H1 (cell line): ENCODE data around the gene AMH. TPM values are rescaled to one million over a fixed set of nuclear protein-coding genes. Genes with fewer than 3 reads are reported as not detected.

ENCODE experiments used
- CTCF ChIA-PET: fragments of 300-600 bp; sonication (Branson Sonifier 250); formaldehyde crosslinking; loops from one replicate; lab custom pipeline; 2021; ENCODE audit not compliant: partially characterized antibody; lab: Charles Lee
- POLR2A ChIA-PET: fragments of 300-600 bp; sonication (Branson Sonifier 250); formaldehyde crosslinking; loops from one replicate; lab custom pipeline; 2021; ENCODE audit warnings: inconsistent platforms; ENCODE audit not compliant: partially characterized antibody; lab: Charles Lee
- DNase-seq, 2 experiments: peaks; one replicate each; pipeline versions ENCODE4 v3.0.0 to v3.0.0-alpha.2; 2010 to 2022; ENCODE audit warnings: low spot score in 2 of 2, low read depth in 1 of 2, mixed read lengths in 1 of 2
- FAIRE-seq: peaks from 2 replicates; lab custom pipeline; 2011; peaks lifted over from hg19 to GRCh38; lab: Jason Lieb, UNC
- H2AFZ ChIP-seq: 2 replicates; pipeline ENCODE4 v1.8.1; 2012; ENCODE audit warnings: low read length, inconsistent platforms
- H2AK5ac ChIP-seq: 2 replicates; pipeline ENCODE4 v1.6.1; 2013; ENCODE audit warnings: low read depth, low read length
- H2BK120ac ChIP-seq: replicated peaks from 2 replicates; pipeline ENCODE3; 2013; ENCODE audit warnings: low read depth, low read length, inconsistent platforms
- H2BK12ac ChIP-seq: 2 replicates; pipeline ENCODE4 v1.6.1; 2013; ENCODE audit warnings: low read depth, low read length
- H2BK15ac ChIP-seq: 2 replicates; pipeline ENCODE4 v1.6.1; 2013; ENCODE audit warnings: low read length
- H2BK20ac ChIP-seq: 2 replicates; pipeline ENCODE4 v1.6.1; 2013; ENCODE audit warnings: low read length
- H2BK5ac ChIP-seq: 2 replicates; pipeline ENCODE4 v1.6.1; 2013; ENCODE audit warnings: low read depth, low read length
- H3K14ac ChIP-seq: 2 replicates; pipeline ENCODE4 v1.6.1; 2013; ENCODE audit warnings: inconsistent platforms; ENCODE audit not compliant: insufficient read length
- H3K18ac ChIP-seq: 2 replicates; pipeline ENCODE4 v1.6.1; 2013; ENCODE audit warnings: low read length; ENCODE audit errors: extremely low read depth
- H3K23ac ChIP-seq: 2 replicates; pipeline ENCODE4 v1.6.1; 2013; ENCODE audit warnings: inconsistent platforms; ENCODE audit not compliant: insufficient read length
- H3K23me2 ChIP-seq: 2 replicates; pipeline ENCODE4 v1.6.1; 2013; ENCODE audit warnings: low read depth, low read length
- H3K27ac ChIP-seq: 2 replicates; pipeline ENCODE4 v1.6.1; 2011; ENCODE audit warnings: low read depth, low read length, inconsistent platforms
- H3K27me3 ChIP-seq, 4 experiments: replicated peaks in 1 of 4; 1 replicate in 1 of 4; 2 replicates in 3 of 4; pipeline versions ENCODE4 v1.6.1 to v1.8.1; 2011 to 2013; ENCODE audit warnings: low read length in 3 of 4, mild to moderate bottlenecking in 3 of 4, inconsistent platforms in 2 of 4, mixed read lengths in 2 of 4, moderate library complexity in 1 of 4; ENCODE audit not compliant: control insufficient read depth in 3 of 4, insufficient read depth in 3 of 4; ENCODE audit errors: extremely low read depth in 1 of 4
- H3K36me3 ChIP-seq, 4 experiments: 2 replicates each; pipeline versions ENCODE4 v1.6.1 to v1.8.1; 2011 to 2013; ENCODE audit warnings: mild to moderate bottlenecking in 4 of 4, low read length in 3 of 4, moderate library complexity in 2 of 4, control low read depth in 1 of 4, inconsistent platforms in 1 of 4; ENCODE audit not compliant: insufficient read depth in 4 of 4, control insufficient read depth in 2 of 4
- H3K4ac ChIP-seq: replicated peaks from 2 replicates; pipeline ENCODE3; 2013; ENCODE audit warnings: low read length, low read depth, mixed read lengths, inconsistent platforms; ENCODE audit not compliant: insufficient read length
- H3K4me1 ChIP-seq, 4 experiments: replicated peaks in 1 of 4; 1 replicate in 1 of 4; 2 replicates in 3 of 4; pipeline versions ENCODE4 v1.6.1 to v1.8.1; 2011 to 2013; ENCODE audit warnings: low read length in 3 of 4, inconsistent platforms in 2 of 4, mixed read lengths in 1 of 4; ENCODE audit not compliant: insufficient read depth in 4 of 4, control insufficient read depth in 3 of 4
- H3K4me2 ChIP-seq, 2 experiments: 2 replicates each; pipeline versions ENCODE4 v1.6.1 to v1.8.1; 2011 to 2013; ENCODE audit warnings: low read depth in 2 of 2, low read length in 2 of 2, control low read depth in 1 of 2, inconsistent platforms in 1 of 2, mild to moderate bottlenecking in 1 of 2; ENCODE audit not compliant: insufficient read depth in 1 of 2
- H3K4me3 ChIP-seq, 4 experiments: fragments of 200-600, 300-600 bp in 1 of 4; sonication (generic), shearing (Covaris generic), sonication (Bioruptor Twin) in 1 of 4; 2 replicates each; pipeline versions ENCODE4 v1.5.1 to v1.8.1; 2011 to 2016; ENCODE audit warnings: low read length in 4 of 4, low read depth in 3 of 4, control low read depth in 2 of 4, inconsistent platforms in 2 of 4, mild to moderate bottlenecking in 2 of 4, mixed read lengths in 1 of 4, moderate library complexity in 1 of 4; ENCODE audit not compliant: insufficient read depth in 2 of 4; ENCODE audit errors: extremely low read depth in 1 of 4
- H3K56ac ChIP-seq: replicated peaks from 2 replicates; pipeline ENCODE3; 2013; ENCODE audit warnings: low read depth, mild to moderate bottlenecking, mixed read lengths, low read length, inconsistent platforms; ENCODE audit not compliant: insufficient read length
- H3K79me1 ChIP-seq: 2 replicates; pipeline ENCODE4 v1.6.1; 2013; ENCODE audit warnings: low read depth, low read length, control low read depth
- H3K79me2 ChIP-seq, 2 experiments: 2 replicates each; pipeline versions ENCODE4 v1.6.1 to v1.8.1; 2012 to 2013; ENCODE audit warnings: low read length in 2 of 2, mild to moderate bottlenecking in 2 of 2, inconsistent platforms in 1 of 2; ENCODE audit not compliant: insufficient read depth in 2 of 2, control insufficient read depth in 1 of 2
- H3K9ac ChIP-seq, 4 experiments: replicated peaks in 1 of 4; 1 replicate in 1 of 4; 2 replicates in 3 of 4; pipeline versions ENCODE4 v1.6.1 to v1.8.1; 2011 to 2013; ENCODE audit warnings: low read depth in 3 of 4, low read length in 3 of 4, control low read depth in 2 of 4, mild to moderate bottlenecking in 2 of 4, moderate library complexity in 2 of 4, inconsistent platforms in 1 of 4; ENCODE audit errors: extremely low read depth in 1 of 4
- H3K9me3 ChIP-seq, 2 experiments: 2 replicates each; pipeline versions ENCODE4 v1.6.1 to v1.8.1; 2012 to 2013; ENCODE audit warnings: mild to moderate bottlenecking in 2 of 2, moderate library complexity in 2 of 2, control low read depth in 1 of 2, inconsistent platforms in 1 of 2, low read depth in 1 of 2, low read length in 1 of 2, mixed read lengths in 1 of 2; ENCODE audit not compliant: insufficient read depth in 2 of 2
- H4K20me1 ChIP-seq, 2 experiments: replicated peaks in 1 of 2; 2 replicates each; pipeline versions ENCODE3 to v1.8.1; 2011 to 2013; ENCODE audit warnings: inconsistent platforms in 2 of 2, low read length in 2 of 2, mild to moderate bottlenecking in 1 of 2; ENCODE audit not compliant: insufficient read depth in 2 of 2, control insufficient read depth in 1 of 2
- H4K5ac ChIP-seq: 2 replicates; pipeline ENCODE4 v1.6.1; 2013; ENCODE audit warnings: low read length, low read depth, mixed read lengths, inconsistent platforms; ENCODE audit not compliant: insufficient read length
- H4K8ac ChIP-seq: 2 replicates; pipeline ENCODE4 v1.8.0; 2013; ENCODE audit warnings: mild to moderate bottlenecking, moderate library complexity, low read length, inconsistent platforms; ENCODE audit not compliant: insufficient read depth; ENCODE audit errors: extremely low read depth
- H4K91ac ChIP-seq: replicated peaks from 2 replicates; pipeline ENCODE3; 2013; ENCODE audit warnings: low read length, mixed read lengths, inconsistent platforms; ENCODE audit not compliant: insufficient read length
- BCL11A ChIP-seq, 2 experiments: IDR thresholded peaks; one replicate each; pipeline ENCODE4 v1.6.1; 2011; ENCODE audit warnings: low read depth in 2 of 2, low read length in 2 of 2, mild to moderate bottlenecking in 2 of 2
- EZH2 ChIP-seq: fragments of 200-600 bp; sonication (generic); IDR thresholded peaks from 2 replicates; pipeline ENCODE4 v1.7.1; 2012; ENCODE audit warnings: low read depth, mild to moderate bottlenecking, moderate library complexity, low read length, inconsistent platforms; ENCODE audit not compliant: severe bottlenecking
- GABPA ChIP-seq: IDR thresholded peaks from 2 replicates; pipeline ENCODE4 v1.6.1; 2011; ENCODE audit warnings: mild to moderate bottlenecking, low read length, moderate library complexity, borderline replicate concordance; ENCODE audit not compliant: insufficient read depth
- JUN ChIP-seq: IDR thresholded peaks from 2 replicates; pipeline ENCODE4 v1.6.1; 2011; ENCODE audit warnings: low read depth, mild to moderate bottlenecking, improper control_type of control experiment, low read length
- JUND ChIP-seq: IDR thresholded peaks from 2 replicates; pipeline ENCODE4 v1.6.1; 2011; ENCODE audit warnings: mild to moderate bottlenecking, improper control_type of control experiment, low read length
- NRF1 ChIP-seq: IDR thresholded peaks from 2 replicates; pipeline ENCODE4 v1.6.1; 2011; ENCODE audit warnings: mild to moderate bottlenecking, low read depth, low read length, improper control_type of control experiment
- RAD21 ChIP-seq, 2 experiments: IDR thresholded peaks in 1 of 2; conservative IDR thresholded peaks in 1 of 2; 2 replicates each; pipeline ENCODE4 v1.6.1; 2011; ENCODE audit warnings: low read depth in 2 of 2, low read length in 2 of 2, improper control_type of control experiment in 1 of 2, inconsistent platforms in 1 of 2, mild to moderate bottlenecking in 1 of 2, moderate library complexity in 1 of 2
- RBBP5 ChIP-seq: IDR thresholded peaks from 2 replicates; pipeline ENCODE4 v1.7.1; 2012; ENCODE audit warnings: low read depth, mild to moderate bottlenecking, inconsistent platforms, low read length, moderate library complexity, borderline replicate concordance
- SIN3A ChIP-seq, 2 experiments: IDR thresholded peaks in 1 of 2; conservative IDR thresholded peaks in 1 of 2; 2 replicates each; pipeline ENCODE4 v1.6.1; 2011 to 2012; ENCODE audit warnings: low read length in 2 of 2, improper control_type of control experiment in 1 of 2, low read depth in 1 of 2, mild to moderate bottlenecking in 1 of 2
- ZNF274 ChIP-seq: IDR thresholded peaks from 2 replicates; pipeline ENCODE4 v1.7.0; 2012; ENCODE audit warnings: low read length, borderline replicate concordance; ENCODE audit errors: extremely low read depth
- WGBS, 2 experiments: shearing (Covaris generic) in 1 of 2; methylation state at CpG; one replicate each; pipeline versions ENCODE4 v1.1.6 to v1.1.7; 2013 to 2015; ENCODE audit warnings: low lambda C conversion rate in 2 of 2, mixed read lengths in 2 of 2, inconsistent platforms in 1 of 2, low coverage in 1 of 2, missing lambda C conversion rate in 1 of 2; ENCODE audit not compliant: insufficient replicate concordance in 2 of 2, insufficient coverage in 1 of 2, insufficient read length in 1 of 2; ENCODE audit errors: extremely low coverage in 1 of 2, missing lambda C conversion rate in 1 of 2; 5-methylcytosine and 5-hydroxymethylcytosine counted together
- polyA plus RNA-seq, 7 experiments: library from polyadenylated mRNA; depleted of rRNA in 3 of 7; stranded (reverse) in 5 of 7; unstranded in 2 of 7; fragments of >200 nt in 5 of 7; fragments of 200-250 nt in 2 of 7; gene quantifications; 1 replicate in 5 of 7; 2 replicates in 1 of 7; 4 replicates in 1 of 7; pipeline versions ENCODE4 v1.2.1 to v1.2.3, GENCODE V29; 2011 to 2013; ENCODE audit warnings: missing spikeins in 2 of 7, mixed read lengths in 2 of 7
- total RNA-seq: library from RNA; stranded (reverse); fragmentation: NEBNext Ultra II Directional; extraction: Animal tissue kit (Norgen Biotek cat#: 25700); gene quantifications from 2 replicates; pipeline ENCODE4 v1.2.1, GENCODE V29; 2021

Gene AMH
- total and polyA plus RNA-seq, 2 of the 8 experiments (the other 6 are each of a cell fraction or from before 2014, with no cell fraction given): 10.5 to 15.4 TPM

GRCh38 chr19:2291185-2291751 lies 42.1 kb downstream of the AMH start:
- no peak for FAIRE-seq
- no peak overlapping the region for H3K14ac ChIP-seq
- no peak overlapping the region for H2BK20ac ChIP-seq
- H2BK15ac ChIP-seq: no peak overlapping the region
- H3K4me3 ChIP-seq: peak overlapping the region in 3 of 4 experiments; percentile 21 to 56 (median 36); a peak in 7 of 8 replicates
- no peak overlapping the region for H3K56ac ChIP-seq
- no peaks in the 10 kb centered on the region for H3K79me1 ChIP-seq
- H4K5ac ChIP-seq: no peak overlapping the region
- H3K79me2 ChIP-seq: no peaks in the 10 kb centered on the region
- H2AFZ ChIP-seq: no peak overlapping the region
- H3K23ac ChIP-seq: no peak overlapping the region
- H3K27ac ChIP-seq: no peak overlapping the region
- peak in 1 of 2 experiments; percentile 85 for DNase-seq
- POLR2A ChIA-PET: interaction anchor here (0.5 to 2.1 kb wide), 15 partner anchors 8 to 296 kb away, joined by 3 to 17 read pairs (median 3); partner anchors contain the start of gene AMH
- no peak overlapping the region for H4K91ac ChIP-seq
- H2AK5ac ChIP-seq: no peak overlapping the region
- no peaks in the 10 kb centered on the region for H3K9me3 ChIP-seq
- 0 out of 2 replicates have a peak overlapping the region, but pooled peaks have one; percentile 1 for H2BK12ac ChIP-seq
- CTCF ChIA-PET: interaction anchor here (0.5 to 2.3 kb wide), 15 partner anchors 12 to 444 kb away, joined by 3 to 20 read pairs (median 3); no protein-coding TSS in a partner anchor
- H3K27me3 ChIP-seq: peaks cover 40 to 67% (median 59%) of the 10 kb centered on the region in 4 experiments
- no peak overlapping the region for H3K9ac ChIP-seq
- H3K18ac ChIP-seq: peak overlapping the region; percentile 1; the same call in 1 of the 2 replicates
- H3K4me1 ChIP-seq: peaks cover 0 to 24% (median 9%) of the 10 kb centered on the region in 4 experiments; a peak in 5 of 7 replicates
- H4K8ac ChIP-seq: peak overlapping the region; percentile 51; the same call in 1 of the 2 replicates
- H4K20me1 ChIP-seq: peaks cover 0 to 11% of the 10 kb centered on the region in 2 experiments
- H3K36me3 ChIP-seq: peaks cover 0 to 6% (median 0%) of the 10 kb centered on the region in 4 experiments; a peak in 1 of 8 replicates
- H3K23me2 ChIP-seq: peaks cover 10% of the 10 kb centered on the region; the same call in 1 of the 2 replicates
- H3K4me2 ChIP-seq: peak overlapping the region; percentile 58 to 97
- no peak overlapping the region for H2BK5ac ChIP-seq
- H3K4ac ChIP-seq: no peak overlapping the region
- 4% methylated on average over 51 of the region's 67 CpGs; no CpG with 5 or more reads in 1 of the 2 experiments for WGBS, 2 experiments
- no peak overlapping the region for H2BK120ac ChIP-seq
- TF ChIP-seq SIN3A (conservative IDR thresholded peaks at IDR 0.05 in 1 of 2, IDR thresholded peaks at IDR 0.05 in 1 of 2; ENCODE audit: low read depth in 1 of 2, low read length in 2 of 2) (peak; percentile 74 to 92; a peak in 2 of 4 replicates), JUN (no peak), BCL11A (IDR thresholded peaks at IDR 0.05; ENCODE audit: low read depth in 2 of 2, low read length in 2 of 2) (no peak), JUND (no peak), NRF1 (peak; percentile 23; the same call in 1 of the 2 replicates), RAD21 (IDR thresholded peaks at IDR 0.05 in 1 of 2, conservative IDR thresholded peaks at IDR 0.05 in 1 of 2; ENCODE audit: low read depth in 2 of 2, low read length in 2 of 2) (peak in 1 of 2 experiments; percentile 9; a peak in 2 of 4 replicates), ZNF274 (no peak), GABPA (peak; percentile 33; the same call in 1 of the 2 replicates), RBBP5 (peak; percentile 28; the same call in 1 of the 2 replicates), EZH2 (peak; percentile 49)
